Panc1 (cell line): Measurements from ENCODE around the gene TUBB2B. TPM values are rescaled to one million over a fixed set of nuclear protein-coding genes. Genes with fewer than 3 reads are reported as not detected.
"Not testable (repeated sequence)": the region's sequence is repeated elsewhere in the genome, so short reads cannot be mapped to it uniquely, and the experiment has no call there.

Source experiments
- ATAC-seq: fragments of 200-7000 bp; cut with Tn5 transposase; 2 replicates; pipeline ENCODE4 v1.9.1; 2020; ENCODE audit warnings: mild to moderate bottlenecking, moderate library complexity
- BruUV-seq: library from RNA; stranded (reverse); fragments of 400-500 nt; replicated peaks from 2 replicates; lab custom pipeline; 2021; lab: Mats Ljungman, UMichigan
- CTCF ChIA-PET: fragments of 300-600 bp; sonication (Branson Sonifier 250); formaldehyde crosslinking; loops from one replicate; lab custom pipeline; 2022; ENCODE audit warnings: antibody characterized with exemption; lab: Charles Lee
- POLR2A ChIA-PET: fragments of 300-600 bp; sonication (Branson Sonifier 250); formaldehyde crosslinking; loops from one replicate; lab custom pipeline; 2022; ENCODE audit warnings: antibody characterized with exemption; lab: Charles Lee
- DNase-seq: peaks from one replicate; pipeline ENCODE4 v3.0.0-alpha.2; 2010; ENCODE audit warnings: low read depth, low spot score
- H3K27ac ChIP-seq: 2 replicates; pipeline ENCODE4 v1.5.1; 2011; ENCODE audit warnings: mild to moderate bottlenecking, low read length, inconsistent platforms
- H3K27me3 ChIP-seq: fragments of 200-500 bp; sonication (Bioruptor generic); 2 replicates; pipeline ENCODE4 v1.6.0; 2014; ENCODE audit warnings: low read length, inconsistent platforms; ENCODE audit not compliant: control insufficient read depth, insufficient read depth
- H3K36me3 ChIP-seq: fragments of 200-500 bp; sonication (Bioruptor generic); 2 replicates; pipeline ENCODE4 v1.5.1; 2014; ENCODE audit warnings: inconsistent platforms, mild to moderate bottlenecking, low read length, moderate library complexity; ENCODE audit not compliant: control insufficient read depth, insufficient read depth
- H3K4me1 ChIP-seq: 2 replicates; pipeline ENCODE4 v1.5.1; 2011; ENCODE audit warnings: inconsistent platforms, mild to moderate bottlenecking, low read length, moderate library complexity; ENCODE audit not compliant: control insufficient read depth, insufficient read depth
- H3K4me3 ChIP-seq, 2 experiments: 2 replicates each; pipeline ENCODE4 v1.5.1; 2011 to 2012; ENCODE audit warnings: low read depth in 2 of 2, low read length in 2 of 2, mild to moderate bottlenecking in 2 of 2, inconsistent platforms in 1 of 2, moderate library complexity in 1 of 2
- H3K9me3 ChIP-seq: fragments of 200-500 bp; sonication (Bioruptor generic); 2 replicates; pipeline ENCODE4 v1.5.1; 2014; ENCODE audit warnings: low read depth, mild to moderate bottlenecking, inconsistent platforms, low read length, moderate library complexity; ENCODE audit not compliant: control insufficient read depth, insufficient read depth
- CTCF ChIP-seq: fragments of 450-650 bp; IDR thresholded peaks from 2 replicates; pipeline ENCODE4 v1.5.1; 2017; ENCODE audit warnings: mild to moderate bottlenecking
- POLR2AphosphoS5 ChIP-seq: IDR thresholded peaks from 2 replicates; pipeline ENCODE4 v1.6.1; 2012; ENCODE audit warnings: mild to moderate bottlenecking, low read depth, low read length, moderate library complexity
- REST ChIP-seq, 2 experiments: IDR thresholded peaks; 2 replicates each; pipeline ENCODE4 v1.6.1; 2011 to 2012; ENCODE audit warnings: low read depth in 2 of 2, control low read depth in 1 of 2, low read length in 1 of 2, mild to moderate bottlenecking in 1 of 2, moderate library complexity in 1 of 2; ENCODE audit not compliant: insufficient read depth in 1 of 2
- SIN3A ChIP-seq: IDR thresholded peaks from 2 replicates; pipeline ENCODE4 v1.6.1; 2012; ENCODE audit warnings: low read depth, mild to moderate bottlenecking, low read length, moderate library complexity, borderline replicate concordance; ENCODE audit not compliant: insufficient read depth
- TCF7L2 ChIP-seq: IDR thresholded peaks from 2 replicates; pipeline ENCODE4 v1.6.1; 2011; ENCODE audit warnings: mild to moderate bottlenecking, low read depth, low read length, inconsistent platforms
- in situ Hi-C: cut with HindIII; loops from 2 replicates; pipeline ENCODE4 v1.10.0; 2016; ENCODE audit warnings: low sequenced_read_pairs, low pct_unique_long_range_greater_than_20kb
- intact Hi-C: fragments of 100-400 bp; cut with micrococcal nuclease; formaldehyde crosslinking; loops from one replicate; pipeline ENCODE4 v1.10.0; 2022; ENCODE audit not compliant: unreplicated experiment
- total RNA-seq: library from RNA; stranded (reverse); gene quantifications from one replicate; pipeline ENCODE4 v1.2.1, GENCODE V29; 2021; ENCODE audit not compliant: unreplicated experiment

The TUBB2B gene
- total RNA-seq, 1 experiment from 2014 or later: 22.7 TPM

- no peaks in the 10 kb centered on the region for H3K36me3 ChIP-seq
- H3K4me1 ChIP-seq: no peaks in the 10 kb centered on the region
- DNase-seq (no peak), ATAC-seq (no peak)
- TF ChIP-seq SIN3A (no peak), POLR2AphosphoS5 (no peak), REST (IDR thresholded peaks at IDR 0.05; ENCODE audit: insufficient read depth in 1 of 2, low read depth in 2 of 2, low read length in 1 of 2) (no peak), CTCF (no peak), TCF7L2 (no peak)
- POLR2A ChIA-PET: no interaction called here
- intact Hi-C loops: no loop called here
- no TSS peak for BruUV-seq
- H3K27me3 ChIP-seq: no peaks in the 10 kb centered on the region
- H3K27ac ChIP-seq: no peak overlapping the region
- in situ Hi-C loops: no loop called here
- CTCF ChIA-PET: interaction anchor here (0.6 kb wide), 1 partner anchor 201 kb away, joined by 9 read pairs; no protein-coding TSS in a partner anchor
- no peak overlapping the region for H3K4me3 ChIP-seq
- no peaks in the 10 kb centered on the region for H3K9me3 ChIP-seq
Observed at GRCh38 chr6:3200682-3201081, 26.8 kb downstream of the TUBB2B start.

GRCh38 chr6:3199382-3199781 lies 28.1 kb downstream of the TUBB2B start:
- no peak overlapping the region for H3K4me3 ChIP-seq
- no peak overlapping the region for H3K27ac ChIP-seq
- no peak for TF ChIP-seq SIN3A
- TF ChIP-seq REST (IDR thresholded peaks at IDR 0.05; ENCODE audit: insufficient read depth in 1 of 2, low read depth in 2 of 2, low read length in 1 of 2): no peak
- no peak for TF ChIP-seq CTCF
- ChIA-PET POLR2A (no interaction called here), CTCF (no interaction called here)
- BruUV-seq: no TSS peak
- H3K4me1 ChIP-seq: no peaks in the 10 kb centered on the region
- no peaks in the 10 kb centered on the region for H3K9me3 ChIP-seq
- no peaks in the 10 kb centered on the region for H3K36me3 ChIP-seq
- in situ Hi-C loops (no loop called here), intact Hi-C loops (no loop called here)
- H3K27me3 ChIP-seq: no peaks in the 10 kb centered on the region
- no peak for DNase-seq
- ATAC-seq: no peak

GRCh38 chr6:3197734-3198133 lies 29.7 kb downstream of the TUBB2B start:
- BruUV-seq, H3K27ac ChIP-seq, ATAC-seq, POLR2A ChIA-PET, H3K36me3 ChIP-seq, H3K27me3 ChIP-seq, H3K4me3 ChIP-seq, H3K9me3 ChIP-seq, CTCF ChIA-PET, intact Hi-C loops, H3K4me1 ChIP-seq, DNase-seq, in situ Hi-C loops: not testable (repeated sequence)
